ENCODE measurements around the gene IL5RA.

The IL5RA gene

DNA sequence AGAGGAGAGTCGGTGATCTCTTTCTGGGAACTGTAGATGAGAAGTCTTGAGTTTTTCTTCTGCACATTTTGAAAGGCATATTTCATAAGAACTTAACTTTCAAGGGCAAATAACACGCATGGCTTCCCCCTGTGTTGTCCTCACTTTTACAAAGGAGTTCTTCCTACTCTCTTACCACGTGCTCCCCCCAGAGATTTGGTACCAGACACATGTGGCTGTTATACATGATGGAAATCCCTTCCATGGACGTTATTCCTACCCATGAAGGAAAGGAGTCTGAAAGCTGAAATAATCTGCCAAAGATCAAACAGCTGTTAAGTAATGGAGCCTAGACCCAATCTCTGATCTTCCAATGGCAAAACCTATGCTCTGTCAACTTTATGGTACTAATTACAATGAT, 4.4 kb downstream of the IL5RA start:
- no peak for DNase-seq

DNA sequence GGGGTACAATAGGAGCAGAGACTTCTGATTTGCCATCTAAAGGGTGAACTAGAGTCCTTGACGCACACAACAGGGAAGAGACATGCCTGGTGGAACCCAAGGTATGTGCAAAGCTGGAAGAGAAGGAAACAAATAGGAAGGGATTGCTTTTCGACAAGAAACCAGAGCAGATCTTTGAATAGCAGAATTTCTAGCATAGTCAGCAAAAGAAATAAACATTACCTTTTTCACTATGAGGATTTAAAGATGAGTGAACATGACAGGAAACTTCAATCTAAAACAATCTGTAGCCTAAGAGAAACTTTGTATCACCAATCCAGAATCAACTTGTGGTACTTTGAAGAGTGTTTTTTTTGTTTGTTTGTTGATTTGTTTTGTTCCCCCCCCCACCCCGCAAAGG, 4.9 kb downstream of the IL5RA start:
- DNase-seq: no peak

DNA sequence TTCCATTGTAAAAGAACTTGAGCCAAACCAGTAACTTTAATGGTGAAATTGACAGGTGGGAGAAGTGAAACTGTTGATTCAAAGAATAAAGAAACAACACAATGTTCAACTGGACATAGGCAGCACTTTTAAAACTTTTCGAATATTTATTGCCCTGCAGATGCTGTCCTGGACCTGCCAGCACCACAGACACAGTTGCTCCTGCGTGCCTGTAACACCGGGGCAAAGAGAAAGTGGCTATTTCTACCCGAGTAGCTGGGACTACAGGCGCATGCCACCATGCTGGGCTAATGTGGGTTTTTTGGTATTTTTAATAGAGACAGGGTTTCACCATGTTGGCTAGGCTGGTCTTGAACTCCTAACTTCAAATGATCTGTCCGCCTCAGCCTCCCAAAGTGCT, 7.4 kb downstream of the IL5RA start:
- no peak for DNase-seq

DNA sequence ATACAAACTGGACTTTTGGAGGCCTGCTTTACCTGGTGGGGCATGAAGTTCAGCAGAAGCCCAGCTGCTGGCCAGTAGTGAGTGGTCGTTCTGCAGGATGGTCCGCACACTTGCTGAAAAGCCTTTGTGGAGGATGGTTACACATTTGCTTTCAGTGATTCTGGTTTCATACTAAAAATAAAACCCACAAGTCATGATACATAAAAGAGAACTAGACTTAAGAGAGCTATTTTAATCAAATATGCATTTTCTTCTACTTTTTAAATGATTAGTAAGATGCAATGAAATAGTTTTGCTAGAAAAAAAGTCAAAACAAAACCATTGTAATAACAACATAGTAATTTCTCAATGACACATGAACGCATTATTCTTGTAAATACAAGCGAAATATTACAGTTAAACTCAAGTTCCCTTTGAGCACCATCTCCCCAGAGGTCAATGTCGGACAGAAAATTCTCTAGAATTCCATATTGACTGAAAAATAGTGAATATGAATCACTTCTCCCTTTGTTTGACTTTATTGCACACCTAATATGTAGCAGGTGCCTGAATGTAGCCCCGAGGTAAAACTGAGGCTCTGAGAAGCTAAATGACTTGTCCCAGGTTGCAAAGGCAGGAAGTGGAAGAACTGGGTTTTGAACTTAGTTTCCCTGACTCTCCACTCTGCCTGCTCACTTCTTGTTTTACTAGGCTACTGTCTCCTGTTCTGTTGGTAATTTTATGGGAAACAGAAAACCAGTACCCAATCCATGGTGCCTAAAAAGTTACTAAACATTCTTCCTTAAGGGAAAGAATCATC, 8.3 kb downstream of the IL5RA start:
- no peak for DNase-seq

DNA sequence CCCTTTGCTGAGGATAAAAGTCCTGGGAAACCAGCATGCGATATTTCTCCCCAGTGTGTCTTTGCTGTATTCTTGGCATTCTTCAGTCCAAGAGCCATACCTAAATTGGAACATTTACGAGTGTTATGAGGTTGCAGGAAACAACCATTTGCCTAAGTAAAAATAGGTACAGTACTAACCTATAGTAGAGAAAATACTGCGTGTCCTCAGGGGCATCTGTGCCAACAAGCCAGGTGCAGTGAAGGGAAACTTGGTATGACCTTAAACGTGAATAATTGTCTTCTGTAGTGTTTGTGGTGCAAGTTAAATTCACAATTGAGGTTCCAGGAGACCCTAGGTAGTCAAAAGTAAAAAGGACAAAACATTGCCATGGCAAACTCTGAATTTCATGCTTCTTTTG, 12.2 kb downstream of the IL5RA start:
- DNase-seq: no peak

DNA sequence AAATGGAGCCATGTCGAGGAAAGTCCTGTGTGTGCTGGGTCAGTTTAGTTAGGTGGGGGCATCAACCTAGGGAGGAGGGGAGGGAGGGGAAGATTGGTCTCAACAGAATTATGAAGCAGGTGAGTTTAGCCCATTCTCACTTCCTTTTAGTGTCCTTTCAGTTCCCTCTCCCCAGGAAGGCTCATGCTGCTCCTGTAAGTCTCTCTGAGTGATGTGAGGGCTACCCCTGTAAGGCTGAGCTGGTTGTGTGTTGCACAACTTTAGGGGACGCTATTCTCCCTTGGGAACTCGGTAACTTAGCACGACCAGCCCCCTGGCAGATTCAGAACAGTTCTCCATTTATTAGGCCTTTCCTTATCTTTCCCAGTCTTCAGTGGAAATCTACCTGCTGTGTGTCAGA, 21.2 kb downstream of the IL5RA start:
- no peak for DNase-seq

DNA sequence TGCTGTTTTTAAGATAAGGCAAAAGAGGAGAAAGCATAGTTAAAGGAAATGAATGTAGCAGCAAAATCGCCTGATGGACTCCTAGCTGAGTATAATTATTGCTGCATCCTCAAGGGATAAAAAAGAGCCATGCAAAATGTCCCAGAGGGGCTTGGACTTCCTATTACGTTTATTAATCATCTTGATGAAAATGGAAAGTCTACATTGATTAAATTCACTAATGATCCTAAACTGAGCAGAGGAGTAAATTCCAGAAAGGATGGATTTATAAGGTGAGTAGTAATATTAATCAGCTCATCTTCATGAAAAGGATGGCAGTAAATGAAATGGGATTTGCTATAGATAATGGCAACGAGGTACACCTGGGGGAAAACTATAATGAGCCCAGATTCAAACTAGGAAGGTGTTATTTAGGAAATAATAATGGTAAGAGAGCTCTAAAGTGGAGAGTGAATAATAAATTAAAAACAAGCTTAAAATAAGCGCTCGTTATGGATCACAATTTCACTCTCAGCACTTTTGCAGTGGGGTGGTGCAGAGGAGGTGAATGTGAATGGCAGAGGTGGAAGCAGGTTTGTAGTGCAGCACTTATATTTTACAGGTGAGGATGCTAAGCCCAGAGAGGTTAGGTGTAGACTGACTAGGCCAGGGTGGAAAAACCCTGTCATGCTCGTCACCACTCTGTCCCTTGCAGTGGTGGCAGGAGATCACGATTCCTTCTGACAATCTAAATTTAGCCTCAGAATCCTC, 22.3 kb downstream of the IL5RA start:
- no peak for DNase-seq

DNA sequence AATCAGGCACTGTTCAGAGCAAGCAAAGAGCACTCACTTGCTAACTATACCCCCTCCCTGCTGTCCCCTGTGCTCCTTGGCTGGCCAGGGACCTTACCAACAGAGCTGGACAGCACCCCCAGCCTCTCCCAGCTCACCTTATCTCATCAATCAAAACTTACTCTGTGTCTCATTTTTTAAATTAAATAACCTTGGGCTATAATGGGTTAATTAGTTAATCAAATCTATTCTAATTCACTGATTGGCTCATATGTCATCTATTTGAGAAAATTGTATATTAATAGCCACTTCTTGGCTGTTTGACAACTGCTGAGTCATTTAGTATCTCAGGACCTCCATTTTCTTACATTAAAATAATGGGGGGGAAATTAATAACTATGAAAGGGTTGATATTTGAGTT, 22.9 kb downstream of the IL5RA start:
- DNase-seq: no peak

DNA sequence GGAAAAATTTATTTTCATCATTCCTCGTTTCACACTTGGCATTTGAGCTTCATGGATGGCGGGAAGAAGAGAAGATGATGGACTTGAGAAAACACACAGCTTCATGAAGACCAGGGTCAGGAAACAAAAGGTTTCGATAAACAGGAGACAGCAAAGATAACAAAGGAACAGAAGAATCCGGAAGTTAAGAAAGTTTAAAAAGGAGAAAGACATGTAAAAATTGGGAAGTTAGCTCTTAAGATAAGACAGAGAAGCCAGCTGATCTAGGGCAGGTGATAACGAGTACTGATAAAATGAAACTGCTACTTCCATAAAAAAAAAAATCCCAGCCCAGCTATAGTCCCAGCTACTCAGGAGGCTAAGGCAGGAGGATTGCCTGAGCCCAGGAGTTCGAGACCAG, 23.9 kb downstream of the IL5RA start:
- no peak for DNase-seq

DNA sequence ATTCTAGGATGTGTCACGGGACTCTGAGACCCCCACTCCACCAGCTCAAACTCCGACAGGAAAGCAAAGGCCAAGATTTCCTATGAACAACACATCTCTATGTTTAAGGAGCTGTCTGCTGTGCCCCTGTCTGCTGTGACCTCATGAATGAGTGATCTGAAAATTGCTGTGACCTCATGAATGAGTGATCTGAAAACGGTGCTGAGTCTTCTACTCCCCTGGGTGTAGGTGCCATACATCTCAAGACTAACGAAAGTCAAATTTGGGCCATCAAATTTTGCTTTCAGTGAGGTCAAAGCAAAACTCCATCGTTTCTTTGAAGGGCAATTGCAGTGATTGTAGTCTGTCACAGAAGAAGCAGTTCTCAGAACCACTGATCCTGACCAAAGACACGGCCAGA, 24.4 kb downstream of the IL5RA start:
- no peak for DNase-seq

DNA sequence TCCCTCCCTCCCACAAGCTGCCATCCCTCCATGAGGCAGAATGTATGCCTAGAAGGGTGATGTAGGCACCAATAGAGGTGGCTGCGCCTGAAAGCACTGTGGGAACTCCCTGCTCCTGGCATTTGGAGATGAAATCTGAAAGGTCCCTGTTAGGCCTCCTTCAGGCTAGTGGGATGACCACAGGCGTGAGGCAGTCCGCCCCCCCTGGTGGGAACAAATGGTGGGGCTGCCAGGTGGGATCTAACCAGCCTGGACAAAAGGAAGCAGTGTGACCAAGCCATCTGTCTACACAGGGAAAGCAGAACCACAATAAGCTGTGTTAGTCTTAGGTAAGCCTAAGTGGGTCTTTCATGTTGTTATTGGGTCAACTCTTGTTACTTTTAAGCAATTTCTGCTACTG, 25.3 kb downstream of the IL5RA start:
- no peak for DNase-seq

DNA sequence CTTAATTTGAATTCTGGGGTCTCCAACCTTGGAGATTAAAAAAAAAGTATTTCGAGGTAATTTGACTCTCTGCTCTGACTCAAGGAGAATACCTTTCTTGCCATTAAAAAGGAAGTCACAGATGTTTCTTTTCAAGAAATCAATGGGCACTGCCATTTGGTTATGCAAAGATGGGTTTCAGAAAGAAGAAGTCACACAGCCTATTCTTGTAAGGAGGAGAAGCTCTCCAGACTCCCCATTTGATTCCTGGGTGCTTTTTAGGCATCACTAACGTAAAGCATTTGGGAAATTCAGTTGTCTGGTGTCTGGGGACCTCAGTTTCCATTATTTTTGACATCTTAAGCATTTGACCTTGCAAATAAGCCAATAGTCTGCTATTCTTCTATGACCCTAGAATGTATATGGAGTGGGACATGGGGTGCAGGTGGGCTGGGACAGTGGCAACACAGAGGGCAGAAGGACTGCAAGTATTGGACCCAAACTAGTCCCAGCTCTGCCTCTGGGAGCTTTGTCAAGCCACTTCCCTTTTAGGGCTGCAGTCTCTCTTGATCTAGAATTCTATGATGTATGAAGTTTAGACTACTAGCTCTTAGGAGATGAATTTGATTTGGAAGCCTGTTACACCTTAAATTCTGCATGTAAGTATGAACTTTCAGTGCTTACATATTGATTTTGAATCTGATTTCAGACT, 27.8 kb downstream of the IL5RA start:
- no peak for DNase-seq

DNA sequence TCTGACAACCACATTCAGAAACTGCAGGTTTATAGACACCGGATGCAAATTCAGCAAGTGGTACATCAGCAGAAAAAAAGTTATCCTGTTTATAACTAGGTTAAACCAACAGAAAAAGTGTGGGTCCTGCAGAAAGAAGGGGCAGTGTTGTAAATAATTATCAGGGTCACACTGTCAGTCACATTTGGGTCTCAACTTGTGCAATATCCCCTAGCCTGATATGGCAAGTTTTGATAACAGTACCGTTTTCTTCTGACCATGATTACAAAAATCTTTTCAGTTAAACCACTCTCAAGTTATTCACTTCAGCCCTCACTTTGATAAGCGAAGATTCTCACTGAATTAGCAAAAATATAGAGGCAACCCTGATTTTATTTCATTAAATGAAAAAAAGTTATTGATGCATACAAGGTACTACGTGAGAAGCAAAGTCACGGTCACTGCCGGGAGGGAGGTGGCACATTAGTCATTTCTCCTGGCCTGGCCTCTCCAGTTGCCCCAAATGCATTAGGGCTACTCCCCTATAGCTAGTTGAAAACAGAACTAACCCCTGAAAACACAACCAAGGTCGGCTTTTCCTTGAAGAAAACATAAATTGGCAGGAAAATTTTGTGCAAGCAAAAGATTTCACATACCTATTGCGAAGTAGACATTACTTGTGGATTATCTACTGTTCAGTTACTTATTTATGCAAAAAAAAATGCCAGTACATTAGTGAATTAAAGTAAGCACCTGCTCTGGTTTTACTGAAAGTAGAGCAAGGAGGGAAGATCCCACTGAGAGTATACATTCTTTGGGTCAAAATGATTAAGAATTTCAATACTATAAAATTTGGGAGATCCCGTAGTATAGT, 28.6 kb downstream of the IL5RA start:
- no peak for DNase-seq

DNA sequence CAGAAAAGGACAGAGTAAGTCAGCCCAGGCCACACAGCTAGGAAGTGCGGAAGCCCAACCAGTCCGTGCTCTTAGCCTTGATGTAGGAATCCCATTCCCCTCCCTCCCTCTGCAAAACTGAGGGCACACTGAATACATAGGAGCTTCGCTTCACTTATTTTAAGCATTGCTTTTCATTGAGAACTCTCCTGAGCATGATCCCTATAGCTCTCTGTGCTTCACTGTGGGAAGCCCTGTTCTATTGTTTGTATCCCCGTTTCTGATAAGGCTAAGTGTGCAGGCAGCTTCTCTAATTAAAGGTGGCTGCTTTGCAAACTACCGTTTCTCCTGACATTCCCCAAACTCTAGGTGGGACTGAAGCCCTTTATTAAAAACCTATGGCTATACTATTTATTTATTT, 29.9 kb downstream of the IL5RA start:
- DNase-seq: no peak

DNA sequence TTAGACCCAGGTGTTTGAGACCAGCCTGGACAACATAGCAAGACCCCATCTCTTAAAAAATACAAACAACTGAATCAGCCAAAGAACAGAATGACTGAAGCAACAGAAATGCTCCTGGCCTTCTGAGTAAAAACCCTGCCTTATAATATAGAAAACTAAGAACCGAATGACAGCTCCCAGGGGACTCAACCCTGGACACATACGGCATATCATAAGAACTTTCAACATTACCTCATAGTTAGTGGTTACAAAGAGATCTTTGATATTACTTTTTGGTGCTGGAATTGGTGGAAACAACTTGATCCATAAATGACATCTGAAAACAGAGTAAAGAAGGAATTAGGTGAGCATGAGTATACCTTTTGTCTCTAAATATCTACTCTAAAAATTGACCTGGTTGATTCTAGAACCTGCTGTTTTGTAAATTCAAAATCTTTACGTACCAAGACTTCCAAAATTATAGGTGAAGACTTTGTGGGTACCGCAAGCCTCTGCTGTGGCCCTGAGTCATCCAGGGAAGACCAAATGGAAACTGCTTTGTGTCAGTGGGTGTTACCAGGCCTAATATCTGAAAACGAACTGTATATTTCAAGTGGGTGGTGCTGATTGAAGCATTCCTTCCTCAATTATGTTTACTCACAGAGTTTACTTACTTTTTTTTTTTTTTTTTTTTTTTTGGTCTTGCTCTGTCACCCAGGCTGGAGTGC, 35.5 kb downstream of the IL5RA start:
- no peak for DNase-seq

DNA sequence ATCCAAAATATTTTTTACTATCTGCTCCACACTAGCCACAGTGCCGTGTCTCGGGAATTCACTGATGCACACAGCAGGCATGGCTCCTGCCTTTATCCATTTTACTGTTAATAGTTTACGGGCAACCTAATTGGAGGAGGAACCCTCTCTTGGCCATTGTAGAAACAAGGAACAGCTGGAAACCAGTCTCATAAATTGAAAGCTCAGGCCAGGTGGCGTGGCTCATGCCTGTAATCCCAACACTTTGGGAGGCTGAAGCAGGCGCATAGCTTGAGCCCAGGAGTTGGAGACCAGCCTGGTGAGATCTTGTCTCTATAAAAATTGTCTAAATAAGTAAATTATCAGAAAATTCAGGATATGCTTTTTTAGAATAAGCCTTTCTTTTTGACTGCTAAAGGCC, 39.0 kb downstream of the IL5RA start:
- no peak for DNase-seq

DNA sequence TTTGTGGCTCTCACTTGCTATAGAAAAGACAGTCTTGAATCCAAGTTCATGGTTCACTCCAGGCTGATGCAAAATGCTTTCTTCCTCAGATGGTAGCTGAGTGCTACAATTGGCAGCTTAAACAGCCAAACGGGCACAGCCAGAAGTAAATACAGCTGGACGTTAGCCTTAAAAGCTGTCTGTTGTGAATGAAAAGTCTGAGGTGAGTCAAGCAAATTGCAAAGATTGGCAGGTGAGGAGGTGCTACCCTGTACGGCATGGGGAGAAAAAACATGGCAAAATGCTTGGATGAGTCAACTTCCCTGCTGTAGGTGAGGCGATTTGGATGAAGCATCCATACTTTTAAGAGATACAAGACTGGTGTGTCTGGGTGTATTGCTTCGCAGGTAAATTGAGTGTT, 40.5 kb downstream of the IL5RA start:
- DNase-seq: no peak

DNA sequence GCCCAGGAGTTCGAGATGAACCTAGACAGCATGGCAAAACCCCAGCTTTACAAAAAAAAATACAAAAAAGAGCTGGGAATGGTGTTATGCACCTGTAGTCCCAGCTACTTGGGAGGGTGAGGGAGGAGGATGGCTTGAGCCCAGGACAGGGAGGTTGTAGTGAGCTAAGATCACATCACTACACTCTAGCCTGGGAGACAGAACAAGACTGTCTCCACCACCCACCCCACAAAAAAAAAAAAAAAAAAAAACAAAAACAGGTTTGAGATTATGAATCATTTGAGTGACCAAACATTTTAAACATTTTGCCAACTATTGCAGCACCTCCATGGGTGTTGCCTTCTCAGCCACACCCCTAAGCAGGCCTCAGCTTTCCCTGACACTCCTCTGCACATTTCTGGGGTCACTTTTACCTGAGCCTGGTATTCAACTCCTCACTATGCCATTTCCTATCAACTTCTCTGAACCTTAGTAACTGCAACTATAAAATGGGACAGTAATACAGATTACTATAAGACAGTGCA, 41.8 kb downstream of the IL5RA start:
- no peak for DNase-seq

DNA sequence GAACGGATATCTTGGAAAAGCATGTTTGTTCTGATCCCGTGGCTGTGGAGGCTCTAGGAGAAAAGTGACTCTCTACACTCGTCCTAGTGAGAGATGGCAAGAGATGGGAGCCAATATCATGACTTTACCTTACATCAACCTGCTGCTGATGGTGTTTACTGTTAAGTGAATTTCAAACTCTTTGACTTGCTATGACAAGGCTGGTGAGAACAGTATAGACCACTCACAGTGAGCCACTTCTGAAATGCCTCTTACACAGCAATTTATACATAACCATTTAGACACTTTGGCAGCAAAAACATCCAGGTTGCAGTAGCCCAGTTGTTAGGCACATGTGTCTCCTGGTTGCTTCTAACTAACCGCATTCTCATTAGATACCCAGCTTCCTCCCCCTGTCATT, 43.3 kb downstream of the IL5RA start:
- no peak for DNase-seq

DNA sequence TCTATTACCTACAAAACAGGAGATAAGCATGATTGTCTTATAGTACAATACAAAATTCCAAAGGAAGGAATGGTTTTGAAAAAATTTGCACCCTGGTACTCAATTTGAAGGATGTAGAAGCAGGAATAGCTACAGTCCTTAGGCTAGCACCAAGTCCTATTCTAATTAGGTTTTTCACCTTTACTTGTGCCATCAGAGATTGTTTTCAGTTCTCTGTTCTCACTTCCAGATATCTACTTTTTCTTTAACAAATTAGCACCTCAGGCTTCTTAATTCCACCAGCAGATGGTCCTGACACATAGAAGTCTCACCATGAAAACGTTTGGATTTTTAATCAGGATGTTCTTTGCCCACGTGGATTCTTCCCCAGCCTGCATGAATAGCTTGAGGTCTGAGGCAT, 43.8 kb downstream of the IL5RA start:
- DNase-seq: no peak

DNA sequence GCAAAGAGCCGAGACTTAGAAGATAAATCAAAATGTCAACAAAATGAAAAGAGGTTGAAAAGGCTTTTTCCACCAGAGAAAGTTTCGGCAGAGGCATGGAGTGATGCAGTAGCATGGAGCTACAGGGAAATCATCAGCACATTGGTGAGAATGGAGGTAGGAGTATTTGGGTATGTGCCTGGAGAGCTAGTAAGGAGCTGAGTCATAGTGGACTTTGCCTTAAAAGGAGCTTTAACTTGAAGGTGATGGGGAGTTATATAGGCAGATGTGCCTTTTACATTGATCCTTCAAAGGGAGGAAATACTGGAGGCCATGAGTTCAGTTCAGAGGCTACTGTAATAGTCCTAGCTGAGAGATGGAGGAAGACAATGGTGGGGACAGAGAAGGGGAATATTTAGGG, 44.3 kb downstream of the IL5RA start:
- no peak for DNase-seq

DNA sequence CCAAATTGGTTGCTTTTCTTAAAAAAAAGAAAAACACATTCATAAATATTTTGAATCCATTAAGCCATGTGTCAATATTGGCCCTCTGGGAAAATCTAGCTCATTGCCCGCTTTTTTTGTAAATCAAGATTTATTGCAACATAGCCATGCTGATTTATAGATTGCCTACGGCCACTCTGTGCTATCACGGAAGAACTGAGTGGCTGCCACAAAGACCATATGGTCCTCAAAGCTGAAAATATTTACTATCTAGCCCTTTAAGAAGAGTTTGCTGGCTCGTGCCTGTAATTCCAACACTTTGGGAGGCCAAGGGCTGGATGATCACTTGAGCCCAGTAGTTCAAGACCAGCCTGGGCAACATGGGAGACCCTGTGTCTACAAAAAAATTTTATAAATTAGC, 45.9 kb downstream of the IL5RA start:
- no peak for DNase-seq
